SJCRH30 (cell line): Measurements from ENCODE around the gene U2SURP. TPM values are rescaled to one million over a fixed set of nuclear protein-coding genes. Genes with fewer than 3 reads are reported as not detected.
"Not testable (repeated sequence)": the region's sequence is repeated elsewhere in the genome, so short reads cannot be mapped to it uniquely, and the experiment has no call there.

ENCODE experiments used
- DNase-seq, 2 experiments: peaks; one replicate each; pipeline ENCODE4 v3.0.0-alpha.2; 2015 to 2020
- H3K27ac ChIP-seq: fragments of 250-450 bp; sonication (Bioruptor Pico); 2 replicates; pipeline ENCODE4 v1.5.1; 2020; ENCODE audit warnings: mild to moderate bottlenecking, moderate library complexity
- H3K27me3 ChIP-seq: fragments of 250-450 bp; sonication (Bioruptor Pico); 2 replicates; pipeline ENCODE4 v1.5.1; 2020; ENCODE audit warnings: mild to moderate bottlenecking, moderate library complexity
- H3K36me3 ChIP-seq: fragments of 250-450 bp; sonication (Bioruptor Pico); 2 replicates; pipeline ENCODE4 v1.5.1; 2020; ENCODE audit warnings: mild to moderate bottlenecking, moderate library complexity
- H3K4me1 ChIP-seq: fragments of 250-450 bp; sonication (Bioruptor Pico); 2 replicates; pipeline ENCODE4 v1.5.1; 2020; ENCODE audit warnings: mild to moderate bottlenecking, moderate library complexity
- H3K4me3 ChIP-seq: fragments of 250-450 bp; sonication (Bioruptor Pico); 2 replicates; pipeline ENCODE4 v1.5.1; 2020; ENCODE audit warnings: mild to moderate bottlenecking, moderate library complexity
- H3K9me3 ChIP-seq: fragments of 250-450 bp; sonication (Bioruptor Pico); replicated peaks from 2 replicates; pipeline ENCODE4 v1.5.1; 2020; ENCODE audit warnings: mild to moderate bottlenecking, moderate library complexity
- total RNA-seq: library from RNA; depleted of rRNA; stranded (reverse); fragments of >200 nt; shearing (Covaris generic); gene quantifications from 2 replicates; pipeline ENCODE4 v1.2.3, GENCODE V29; 2014

The U2SURP gene
- total RNA-seq, 1 experiment from 2014 or later, result 177 TPM

DNA sequence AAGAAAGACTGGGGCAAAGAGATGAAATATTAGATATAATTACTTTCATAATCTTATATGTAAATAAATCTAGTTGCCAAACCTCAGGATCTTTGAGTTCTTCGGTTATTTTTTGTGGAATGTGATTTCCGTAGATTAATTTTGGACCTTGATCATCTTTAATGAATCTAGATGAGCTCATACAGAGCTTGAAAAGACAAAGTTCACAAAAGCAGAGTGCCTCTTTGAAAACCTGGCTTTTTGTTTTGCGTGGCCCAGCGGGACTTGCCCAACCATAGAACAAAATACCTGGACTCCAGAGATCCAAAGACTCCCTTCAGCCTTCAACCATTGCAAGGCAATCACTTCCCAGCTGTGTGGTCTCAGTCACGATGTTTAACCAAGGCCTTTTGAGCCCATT is 63.4 kb downstream of the U2SURP start:
- no peaks in the 10 kb centered on the region for H3K4me1 ChIP-seq
- no peak overlapping the region for H3K27ac ChIP-seq
- no peak for DNase-seq
- H3K4me3 ChIP-seq, result no peak overlapping the region
- H3K9me3 ChIP-seq, result no peaks in the 10 kb centered on the region
- no peaks in the 10 kb centered on the region for H3K27me3 ChIP-seq
- peaks cover 9% of the 10 kb centered on the region for H3K36me3 ChIP-seq

DNA sequence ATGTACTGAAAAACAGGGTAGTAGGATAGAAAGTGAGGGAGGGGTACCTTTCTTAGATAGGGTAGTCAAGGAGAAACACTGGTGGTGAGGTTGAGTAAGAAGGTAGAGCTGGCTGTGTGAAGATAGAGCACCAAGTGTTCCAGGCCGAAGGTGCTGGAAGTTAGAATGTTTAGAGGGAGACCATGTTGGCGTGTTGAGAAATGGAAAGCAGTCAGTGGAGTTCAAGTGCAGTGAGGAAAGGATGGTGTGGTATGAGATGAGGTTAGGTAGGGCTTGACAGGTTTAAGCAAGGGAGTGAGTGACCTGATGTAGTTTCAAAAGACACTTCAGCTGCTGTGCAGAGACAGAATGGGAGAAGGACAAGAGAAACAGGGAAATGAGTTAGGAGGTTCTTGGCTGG is 64.0 kb downstream of the U2SURP start:
- no peak overlapping the region for H3K4me3 ChIP-seq
- no peaks in the 10 kb centered on the region for H3K27me3 ChIP-seq
- no peaks in the 10 kb centered on the region for H3K9me3 ChIP-seq
- H3K4me1 ChIP-seq, result no peaks in the 10 kb centered on the region
- no peak overlapping the region for H3K27ac ChIP-seq
- peaks cover 7% of the 10 kb centered on the region; the same call in 1 of the 2 replicates for H3K36me3 ChIP-seq
- no peak for DNase-seq

DNA sequence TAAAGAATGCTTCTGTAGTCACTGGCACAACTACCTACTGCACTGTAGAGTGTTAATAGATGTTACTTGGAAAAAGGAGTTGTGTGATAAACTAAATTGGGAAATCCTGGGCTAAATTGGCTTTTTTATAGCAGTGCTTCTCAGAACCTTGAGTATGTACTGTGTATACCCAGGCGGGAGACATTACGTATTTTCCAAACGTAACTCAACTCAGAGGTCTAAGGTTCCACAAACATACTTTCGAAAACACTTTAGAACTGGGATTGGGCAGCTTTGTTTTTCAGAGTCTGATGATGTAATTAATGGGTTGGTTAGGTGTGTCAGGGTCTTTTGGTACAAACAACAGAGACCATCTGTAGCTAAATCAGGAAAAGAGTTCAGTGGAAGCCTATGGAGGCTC is 64.7 kb downstream of the U2SURP start:
- Histone ChIP-seq H3K9me3 (no peaks in the 10 kb centered on the region), H3K27ac (no peak overlapping the region), H3K36me3 (peaks cover 7% of the 10 kb centered on the region; the same call in 1 of the 2 replicates), H3K4me3 (no peak overlapping the region), H3K4me1 (no peaks in the 10 kb centered on the region), H3K27me3 (no peaks in the 10 kb centered on the region)
- no peak for DNase-seq

DNA sequence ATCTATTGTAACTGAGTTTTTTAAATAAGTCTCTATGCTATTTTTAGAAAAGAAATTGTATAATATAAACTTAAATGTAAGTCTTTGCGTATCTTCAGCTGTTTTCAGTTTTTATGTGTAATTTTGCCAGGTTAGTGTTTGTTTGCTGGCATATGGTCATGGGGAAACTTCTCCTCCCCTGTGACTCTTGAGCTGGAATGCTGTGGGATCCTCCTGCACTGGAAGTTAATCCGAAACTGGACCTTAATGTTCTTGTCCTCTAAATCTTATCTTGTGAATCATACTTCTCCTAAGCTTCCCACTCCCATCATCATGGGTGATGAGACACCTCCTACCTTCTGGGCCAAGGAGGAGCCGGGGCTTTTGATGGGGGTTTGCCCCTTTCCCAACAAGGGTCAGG is 65.8 kb downstream of the U2SURP start:
- Histone ChIP-seq H3K27ac (no peak overlapping the region), H3K27me3 (no peaks in the 10 kb centered on the region), H3K9me3 (no peaks in the 10 kb centered on the region), H3K36me3 (0 out of 2 replicates have a peak, but pooled peaks cover 4% of the 10 kb centered on the region), H3K4me1 (no peaks in the 10 kb centered on the region), H3K4me3 (no peak overlapping the region)
- DNase-seq, result no peak

DNA sequence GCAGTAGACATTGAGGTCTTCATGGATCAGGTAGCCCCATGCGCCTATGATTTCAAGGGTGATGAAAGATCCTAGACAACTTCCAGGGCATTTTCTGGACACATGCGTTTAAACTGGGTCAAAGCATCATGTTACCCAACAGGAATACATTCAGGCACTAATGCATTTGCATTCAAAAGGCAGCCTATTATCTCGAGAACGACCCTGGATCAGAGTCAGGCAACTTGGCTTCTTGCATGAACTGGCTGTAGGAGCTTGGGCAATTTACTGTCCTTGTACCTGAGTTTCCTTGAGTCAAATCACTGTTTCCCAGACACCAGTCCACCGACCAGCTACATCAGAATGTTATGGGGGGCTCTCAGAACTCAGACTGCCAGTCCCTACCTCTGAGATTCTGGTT is 66.7 kb downstream of the U2SURP start:
- no peaks in the 10 kb centered on the region for H3K4me1 ChIP-seq
- no peaks in the 10 kb centered on the region for H3K9me3 ChIP-seq
- H3K27me3 ChIP-seq, result no peaks in the 10 kb centered on the region
- H3K4me3 ChIP-seq, result no peak overlapping the region
- 0 out of 2 replicates have a peak, but pooled peaks cover 3% of the 10 kb centered on the region for H3K36me3 ChIP-seq
- H3K27ac ChIP-seq, result no peak overlapping the region
- no peak for DNase-seq

DNA sequence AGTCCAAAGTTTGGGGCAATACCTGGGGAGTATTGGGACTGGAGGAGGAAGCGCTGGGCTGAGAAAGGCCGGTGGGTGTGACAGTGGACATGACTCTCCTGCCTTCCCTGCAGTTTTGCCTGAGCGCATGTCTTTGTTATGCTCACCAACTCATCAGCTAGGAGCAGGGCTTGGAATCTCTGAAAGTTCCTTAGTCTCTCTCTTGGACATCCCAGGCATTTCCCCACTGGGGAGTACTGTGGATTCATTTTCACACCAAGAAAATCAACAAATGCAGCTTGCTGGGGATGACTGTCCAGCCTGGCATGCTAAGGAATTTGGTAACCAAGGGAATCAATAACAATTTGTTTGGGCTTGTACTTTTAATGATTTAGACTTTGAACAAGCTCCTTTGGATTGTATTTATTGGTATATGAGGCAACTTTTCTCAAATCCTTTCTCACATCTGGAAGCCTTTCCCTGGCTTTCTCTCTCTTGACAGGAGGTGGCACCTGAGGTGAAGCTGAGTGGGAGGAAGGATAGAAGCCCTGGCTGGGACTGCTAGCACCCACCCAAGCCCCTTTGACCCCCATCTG is 69.7 kb downstream of the U2SURP start:
- no peak for DNase-seq
- Histone ChIP-seq H3K36me3 (no peaks in the 10 kb centered on the region), H3K4me3 (no peak overlapping the region), H3K27ac (no peak overlapping the region), H3K27me3 (no peaks in the 10 kb centered on the region), H3K4me1 (no peaks in the 10 kb centered on the region), H3K9me3 (no peaks in the 10 kb centered on the region)

DNA sequence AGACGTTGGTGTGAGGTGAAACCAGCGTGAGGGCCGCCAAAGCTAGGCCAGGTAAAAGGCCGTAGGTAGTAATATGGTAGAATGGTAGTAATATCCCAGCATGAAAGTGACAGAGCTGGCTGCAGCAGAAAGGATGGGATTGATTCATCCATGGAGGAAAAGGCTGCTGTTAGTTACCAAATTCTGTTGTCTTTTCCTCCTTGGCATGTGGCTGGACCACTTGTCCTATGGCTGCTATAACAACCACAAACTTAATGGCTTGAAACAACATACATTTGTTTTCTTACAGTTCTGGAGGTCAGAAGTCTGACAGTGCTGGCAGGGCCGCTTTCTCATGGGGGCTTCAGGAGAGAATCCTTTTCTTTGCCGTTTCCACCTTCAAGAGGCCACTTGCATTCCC is 70.4 kb downstream of the U2SURP start:
- H3K9me3 ChIP-seq, result no peaks in the 10 kb centered on the region
- H3K27ac ChIP-seq, result no peak overlapping the region

DNA sequence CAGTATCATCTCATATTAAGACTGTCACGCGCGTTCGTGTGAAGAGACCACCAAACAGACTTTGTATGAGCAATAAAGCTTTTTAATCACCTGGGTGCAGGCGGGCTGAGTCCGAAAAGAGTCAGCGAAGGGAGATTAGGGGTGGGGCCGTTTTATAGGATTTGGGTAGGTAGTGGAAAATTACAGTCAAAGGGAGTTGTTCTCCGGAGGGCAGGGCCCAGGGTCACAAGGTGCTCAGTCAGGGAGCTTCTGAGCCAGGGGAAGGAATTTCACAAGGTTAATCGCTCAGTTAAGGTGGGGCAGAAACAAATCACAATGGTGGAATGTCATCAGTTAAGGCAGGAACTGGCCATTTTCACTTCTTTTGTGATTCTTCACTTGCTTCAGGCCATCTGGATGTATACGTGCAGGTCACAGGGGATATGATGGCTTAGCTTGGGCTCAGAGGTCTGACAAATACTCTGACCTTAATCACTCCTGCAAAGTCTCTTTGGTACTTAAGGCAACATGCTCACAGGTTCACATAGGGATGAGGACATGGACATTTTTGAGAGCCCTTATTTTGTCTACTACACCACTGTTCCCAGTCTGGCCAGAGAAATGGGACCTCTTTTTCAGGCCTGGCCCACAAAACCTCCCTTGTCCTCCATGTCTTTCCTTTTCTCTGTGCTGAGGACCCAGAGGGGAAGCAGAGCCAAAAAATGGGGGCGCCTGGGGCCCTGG is 71.1 kb downstream of the U2SURP start:
- not testable (repeated sequence) for H3K27ac ChIP-seq, H3K27me3 ChIP-seq, H3K9me3 ChIP-seq, H3K4me1 ChIP-seq, H3K36me3 ChIP-seq, H3K4me3 ChIP-seq, DNase-seq

More for the DNA sequence above, 70.4 kb downstream of the U2SURP start:
- no peaks in the 10 kb centered on the region for H3K36me3 ChIP-seq
- no peak overlapping the region for H3K4me3 ChIP-seq
- no peak for DNase-seq
- H3K4me1 ChIP-seq, result no peaks in the 10 kb centered on the region
- H3K27me3 ChIP-seq, result no peaks in the 10 kb centered on the region

DNA sequence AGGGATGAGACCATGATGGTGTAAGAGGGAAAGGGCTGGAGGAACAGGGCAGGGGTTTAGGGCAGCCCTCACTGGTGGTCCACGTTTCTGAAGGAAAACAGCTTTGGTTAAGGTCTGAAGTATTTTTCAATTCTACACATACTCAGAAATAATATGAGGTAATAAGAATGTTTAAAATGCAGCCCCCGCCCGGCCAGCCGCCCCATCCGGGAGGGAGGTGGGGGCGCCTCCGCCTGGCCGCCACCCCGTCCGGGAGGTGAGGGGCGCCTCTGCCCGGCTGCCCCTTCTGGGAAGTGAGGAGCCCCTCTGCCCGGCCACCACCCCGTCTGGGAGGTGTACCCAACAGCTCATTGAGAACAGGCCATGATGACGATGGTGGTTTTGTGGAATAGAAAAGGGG is 72.2 kb downstream of the U2SURP start:
- not testable (repeated sequence) for H3K4me3 ChIP-seq, H3K4me1 ChIP-seq, H3K9me3 ChIP-seq, H3K27me3 ChIP-seq, H3K36me3 ChIP-seq, DNase-seq, H3K27ac ChIP-seq

DNA sequence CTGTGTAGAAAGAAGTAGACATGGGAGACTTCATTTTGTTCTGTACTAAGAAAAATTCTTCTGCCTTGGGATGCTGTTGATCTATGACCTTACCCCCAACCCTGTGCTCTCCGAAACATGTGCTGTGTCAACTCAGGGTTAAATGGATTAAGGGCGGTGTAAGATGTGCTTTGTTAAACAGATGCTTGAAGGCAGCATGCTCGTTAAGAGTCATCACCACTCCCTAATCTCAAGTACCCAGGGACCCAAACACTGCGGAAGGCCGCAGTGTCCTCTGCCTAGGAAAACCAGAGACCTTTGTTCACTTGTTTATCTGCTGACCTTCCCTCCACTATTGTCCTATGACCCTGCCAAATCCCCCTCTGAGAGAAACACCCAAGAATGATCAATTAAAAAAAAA is 72.6 kb downstream of the U2SURP start:
- H3K4me1 ChIP-seq, DNase-seq, H3K9me3 ChIP-seq, H3K27ac ChIP-seq, H3K4me3 ChIP-seq, H3K36me3 ChIP-seq, H3K27me3 ChIP-seq: not testable (repeated sequence)

DNA sequence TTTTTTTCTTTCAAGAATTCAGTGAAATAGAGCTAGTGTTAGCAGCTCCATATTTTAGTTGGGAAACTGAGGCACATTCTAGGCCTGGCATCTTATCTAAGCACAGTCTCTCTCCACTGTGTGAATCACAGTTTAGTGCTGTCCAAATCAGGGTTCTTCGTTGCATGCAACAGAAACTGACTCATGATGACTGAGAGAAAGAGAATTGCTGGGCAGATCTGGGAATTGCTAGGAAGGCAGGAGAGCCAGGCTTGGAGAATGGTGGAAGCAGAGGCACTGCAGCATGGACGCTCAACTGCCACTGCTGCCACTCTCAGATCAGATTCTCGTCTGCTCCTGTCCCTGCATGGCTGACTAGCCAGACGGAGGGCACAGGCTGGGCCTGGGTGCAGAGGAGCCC is 77.5 kb downstream of the U2SURP start:
- no peak for DNase-seq
- no peak overlapping the region for H3K27ac ChIP-seq
- H3K9me3 ChIP-seq, result no peaks in the 10 kb centered on the region
- H3K4me3 ChIP-seq, result no peak overlapping the region
- no peaks in the 10 kb centered on the region for H3K4me1 ChIP-seq
- H3K27me3 ChIP-seq, result no peaks in the 10 kb centered on the region
- H3K36me3 ChIP-seq, result no peaks in the 10 kb centered on the region

DNA sequence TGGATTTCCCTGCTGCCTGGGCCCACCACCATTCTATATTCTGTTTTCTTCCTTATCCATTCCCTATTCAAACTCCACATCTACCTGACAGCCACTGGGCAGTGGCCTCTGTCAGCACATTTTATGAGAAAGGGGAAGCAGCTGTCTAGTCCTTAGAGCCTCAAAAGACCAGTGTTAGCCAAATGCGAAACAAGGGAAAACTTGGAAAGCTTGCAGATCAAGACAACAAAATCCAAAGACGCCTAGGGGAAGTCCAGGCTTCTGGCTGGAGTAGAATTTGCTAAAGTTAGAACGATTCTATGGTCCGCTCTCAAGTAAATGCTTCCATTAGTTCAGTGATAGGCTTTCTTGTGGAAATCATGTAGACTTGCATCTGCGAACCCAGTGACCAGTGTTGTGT is 78.8 kb downstream of the U2SURP start:
- no peak overlapping the region for H3K27ac ChIP-seq

DNA sequence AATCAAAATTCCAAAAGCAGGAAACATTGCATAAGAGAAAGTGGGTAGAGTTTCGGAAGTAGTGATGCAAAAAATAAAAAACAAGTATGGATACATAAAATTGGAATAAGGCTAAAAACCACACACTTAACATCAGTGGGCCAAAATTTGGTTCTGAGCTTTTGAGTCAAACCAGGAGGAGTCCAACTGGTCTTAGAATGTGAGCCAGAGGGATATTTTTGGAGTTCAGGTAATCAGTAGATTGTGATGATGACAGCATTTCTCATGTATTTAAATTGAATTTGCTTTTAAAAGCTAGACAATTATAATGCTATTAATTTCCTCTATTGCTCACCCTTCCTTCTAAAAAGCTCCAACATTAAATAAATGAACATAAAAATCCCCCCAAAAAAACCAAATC is 80.0 kb downstream of the U2SURP start:
- H3K4me1 ChIP-seq, result no peaks in the 10 kb centered on the region
- no peaks in the 10 kb centered on the region for H3K36me3 ChIP-seq
- DNase-seq, result no peak
- no peaks in the 10 kb centered on the region for H3K9me3 ChIP-seq
- no peaks in the 10 kb centered on the region for H3K27me3 ChIP-seq
- no peak overlapping the region for H3K4me3 ChIP-seq
- H3K27ac ChIP-seq, result no peak overlapping the region

More for the DNA sequence above, 78.8 kb downstream of the U2SURP start:
- no peaks in the 10 kb centered on the region for H3K36me3 ChIP-seq
- no peaks in the 10 kb centered on the region for H3K27me3 ChIP-seq
- no peaks in the 10 kb centered on the region for H3K9me3 ChIP-seq
- DNase-seq, result no peak
- H3K4me3 ChIP-seq, result no peak overlapping the region
- no peaks in the 10 kb centered on the region for H3K4me1 ChIP-seq

DNA sequence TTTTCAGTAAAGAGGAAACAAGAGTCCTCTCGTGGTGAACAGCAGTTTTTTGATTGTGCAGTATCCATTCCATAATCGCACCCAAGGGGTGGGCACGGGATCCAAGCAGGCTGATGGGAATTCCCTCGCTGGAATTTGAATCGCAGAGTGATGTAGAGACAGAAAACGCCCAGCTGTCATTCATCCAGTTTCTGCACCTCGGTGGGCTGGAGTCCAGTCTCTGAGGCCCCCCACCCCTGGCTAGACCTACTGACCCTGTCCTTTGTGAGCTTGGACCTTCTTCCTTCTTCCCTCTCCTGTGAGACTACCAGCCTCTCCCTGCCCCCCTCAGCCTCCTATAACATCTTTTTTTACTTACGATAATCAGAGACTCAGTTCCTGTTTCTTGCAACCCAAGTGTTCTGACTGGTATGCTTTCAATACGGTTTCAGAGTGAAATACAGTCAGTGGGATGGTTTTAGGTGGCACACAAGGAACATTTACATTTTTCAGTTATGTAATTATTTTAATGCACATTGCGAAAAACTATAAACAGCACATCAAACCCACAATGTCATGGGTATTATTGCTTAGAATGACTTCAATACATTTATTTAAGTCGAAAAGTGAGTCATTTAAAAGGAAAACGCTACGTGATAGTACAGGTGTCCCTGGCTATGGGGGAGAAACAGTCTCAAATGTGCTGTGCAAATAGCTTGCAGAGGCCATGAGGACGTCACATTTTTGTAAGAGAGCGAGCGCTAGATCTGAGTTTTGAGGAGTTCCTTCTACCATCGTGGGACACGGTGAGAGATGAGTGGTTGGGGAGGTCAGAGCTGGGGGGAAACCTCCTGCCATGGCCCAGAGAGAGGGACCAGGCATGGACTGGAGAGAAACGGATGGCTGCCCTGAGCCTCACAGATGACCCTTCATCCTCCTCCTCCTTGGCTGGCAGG is 80.7 kb downstream of the U2SURP start:
- no peak overlapping the region for H3K4me3 ChIP-seq
- no peaks in the 10 kb centered on the region for H3K4me1 ChIP-seq
- H3K9me3 ChIP-seq, result no peaks in the 10 kb centered on the region
- H3K27ac ChIP-seq, result no peak overlapping the region
- H3K36me3 ChIP-seq, result no peaks in the 10 kb centered on the region
- H3K27me3 ChIP-seq, result no peaks in the 10 kb centered on the region
- no peak for DNase-seq

DNA sequence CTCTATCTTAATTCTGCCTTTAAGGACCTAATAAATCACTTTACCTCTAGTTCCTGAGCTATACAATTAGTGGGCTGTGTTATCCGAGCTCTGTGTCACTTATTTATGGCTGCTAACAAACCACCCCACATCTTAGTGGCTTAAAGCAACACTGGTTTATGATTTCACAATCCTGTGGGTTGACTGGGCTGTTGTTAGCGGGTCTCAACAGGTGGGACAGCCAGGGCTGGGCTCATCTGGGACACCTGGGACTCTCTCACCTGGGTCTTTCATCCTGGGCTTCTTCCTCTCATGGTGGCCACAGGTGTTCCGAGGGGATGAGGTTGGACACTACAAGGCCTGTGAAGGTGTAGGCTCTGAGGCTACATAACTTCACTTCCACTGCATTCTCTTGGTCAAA is 82.4 kb downstream of the U2SURP start:
- DNase-seq, result no peak
- Histone ChIP-seq H3K27me3 (no peaks in the 10 kb centered on the region), H3K9me3 (no peaks in the 10 kb centered on the region), H3K4me3 (no peak overlapping the region), H3K4me1 (peaks cover under 1% of the 10 kb centered on the region; the same call in 1 of the 2 replicates), H3K36me3 (no peaks in the 10 kb centered on the region), H3K27ac (no peak overlapping the region)
